ENCODE measurements around the gene KCNK15.

The KCNK15 gene

DNA sequence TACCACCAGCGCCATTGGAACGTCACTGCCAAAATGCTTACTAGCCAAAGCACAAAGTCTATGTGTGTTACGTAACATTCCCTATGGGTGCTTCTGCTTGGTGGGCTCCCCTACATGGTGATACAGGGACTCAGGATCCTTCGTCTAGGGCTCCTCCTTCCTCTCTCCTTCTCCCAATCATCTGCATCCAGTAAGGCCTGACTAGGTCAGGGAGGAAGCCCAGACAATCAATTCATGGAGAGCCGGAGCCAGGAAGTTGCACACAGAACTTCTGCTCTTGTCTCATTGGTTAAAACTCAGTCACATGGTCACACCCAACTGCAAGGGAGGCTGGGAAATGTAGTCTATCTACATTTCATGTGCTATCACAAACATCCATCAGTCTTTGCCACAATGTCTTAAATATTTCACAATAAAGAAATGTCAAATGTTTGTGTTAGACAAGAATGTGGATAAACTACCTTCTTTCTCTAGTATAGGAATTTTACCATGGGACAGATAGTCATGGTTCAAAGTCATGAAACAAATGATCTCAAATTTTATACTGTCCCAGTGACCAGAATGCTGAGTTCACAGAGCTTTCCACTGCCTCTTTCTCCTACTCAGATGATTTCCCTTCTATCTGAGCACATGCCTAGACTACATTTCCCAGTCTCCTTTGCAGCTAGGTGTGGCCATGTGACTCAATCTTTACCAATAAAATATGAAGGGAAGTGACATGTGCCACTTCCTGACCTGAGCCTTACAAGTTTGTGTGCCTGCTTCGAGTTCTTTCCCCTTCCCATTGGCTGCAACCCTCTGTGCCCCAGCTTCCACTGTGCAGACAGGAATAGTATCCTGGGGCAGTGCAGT lies 9.3 kb upstream of the KCNK15 start:
- DNase-seq (ENCODE audit: low read depth, low spot score) = no peak

GRCh38 chr20:44737116-44737515 lies 8.5 kb upstream of the KCNK15 start:
- DNase-seq (ENCODE audit: low read depth, low spot score) = no peak

- DNase-seq (ENCODE audit: low read depth, low spot score) = no peak
These were observed 6.7 kb upstream of the KCNK15 start for GRCh38 chr20:44738813-44739477.

GRCh38 chr20:44739942-44740341 lies 5.7 kb upstream of the KCNK15 start:
- DNase-seq (ENCODE audit: low read depth, low spot score) = no peak

GRCh38 chr20:44742304-44743079 lies 3.2 kb upstream of the KCNK15 start:
- DNase-seq (ENCODE audit: low read depth, low spot score) = no peak

- DNase-seq (ENCODE audit: low read depth, low spot score) = no peak
These were observed 2.5 kb upstream of the KCNK15 start for GRCh38 chr20:44743080-44743701.

GRCh38 chr20:44743916-44744655 lies 1.6 kb upstream of the KCNK15 start:
- DNase-seq (ENCODE audit: low read depth, low spot score) = no peak

GRCh38 chr20:44745122-44745597 lies 505 bp upstream of the KCNK15 start:
- DNase-seq (ENCODE audit: low read depth, low spot score) = no peak

GRCh38 chr20:44746367-44747165 lies 901 bp downstream of the KCNK15 start:
- no peak for DNase-seq (ENCODE audit: low read depth, low spot score)

GRCh38 chr20:44747166-44748004 lies 1.7 kb downstream of the KCNK15 start:
- DNase-seq (ENCODE audit: low read depth, low spot score) = no peak

- DNase-seq (ENCODE audit: low read depth, low spot score) = no peak
These were observed 2.3 kb downstream of the KCNK15 start for GRCh38 chr20:44748005-44748370.

DNA sequence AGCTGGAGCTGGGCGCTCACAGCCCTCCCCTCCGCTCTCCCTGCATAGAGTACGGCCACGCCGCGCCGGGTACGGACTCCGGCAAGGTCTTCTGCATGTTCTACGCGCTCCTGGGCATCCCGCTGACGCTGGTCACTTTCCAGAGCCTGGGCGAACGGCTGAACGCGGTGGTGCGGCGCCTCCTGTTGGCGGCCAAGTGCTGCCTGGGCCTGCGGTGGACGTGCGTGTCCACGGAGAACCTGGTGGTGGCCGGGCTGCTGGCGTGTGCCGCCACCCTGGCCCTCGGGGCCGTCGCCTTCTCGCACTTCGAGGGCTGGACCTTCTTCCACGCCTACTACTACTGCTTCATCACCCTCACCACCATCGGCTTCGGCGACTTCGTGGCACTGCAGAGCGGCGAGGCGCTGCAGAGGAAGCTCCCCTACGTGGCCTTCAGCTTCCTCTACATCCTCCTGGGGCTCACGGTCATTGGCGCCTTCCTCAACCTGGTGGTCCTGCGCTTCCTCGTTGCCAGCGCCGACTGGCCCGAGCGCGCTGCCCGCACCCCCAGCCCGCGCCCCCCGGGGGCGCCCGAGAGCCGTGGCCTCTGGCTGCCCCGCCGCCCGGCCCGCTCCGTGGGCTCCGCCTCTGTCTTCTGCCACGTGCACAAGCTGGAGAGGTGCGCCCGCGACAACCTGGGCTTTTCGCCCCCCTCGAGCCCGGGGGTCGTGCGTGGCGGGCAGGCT lies 4.6 kb downstream of the KCNK15 start:
- DNase-seq (ENCODE audit: low read depth, low spot score) = no peak

DNA sequence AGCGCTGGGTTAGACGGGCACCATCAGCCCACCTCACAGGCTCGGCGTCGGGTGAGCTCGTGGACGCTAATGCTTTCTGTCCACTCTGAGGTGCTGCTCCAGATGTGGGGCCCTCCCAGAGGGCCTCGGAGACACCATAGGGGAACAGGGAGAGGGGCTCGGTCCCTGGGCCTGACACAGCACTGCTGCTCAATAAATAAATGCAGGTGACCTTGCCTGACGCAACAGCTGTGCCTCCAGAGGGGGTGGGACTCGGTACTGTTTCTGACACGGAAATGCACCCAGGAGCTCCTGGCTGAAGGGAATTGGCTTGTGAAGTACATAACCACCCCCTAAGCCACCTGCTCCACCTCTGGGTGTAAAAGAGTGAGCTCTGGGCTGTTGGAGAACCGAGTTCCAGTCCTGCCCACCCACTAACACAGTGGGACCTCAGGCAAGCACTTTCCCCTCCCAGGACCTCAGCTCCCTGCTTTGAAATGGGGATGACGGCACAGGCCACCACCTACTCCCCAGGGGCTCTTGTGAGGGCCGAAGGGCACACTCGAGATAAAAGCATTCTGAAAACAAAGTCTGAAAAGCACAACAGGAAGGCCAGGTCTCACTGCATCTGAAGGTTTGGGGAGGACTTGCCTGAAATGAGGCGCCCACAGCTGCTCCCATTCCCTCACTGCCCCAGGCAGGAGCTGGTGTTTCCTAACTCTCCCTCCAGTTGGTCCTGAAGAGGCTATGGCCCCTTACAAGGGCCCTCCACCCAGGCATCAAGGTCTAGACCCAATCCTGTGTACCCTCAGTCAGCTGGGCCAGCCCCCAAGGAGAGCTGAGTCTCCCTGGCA lies 6.7 kb downstream of the KCNK15 start:
- DNase-seq (ENCODE audit: low read depth, low spot score) = no peak

DNA sequence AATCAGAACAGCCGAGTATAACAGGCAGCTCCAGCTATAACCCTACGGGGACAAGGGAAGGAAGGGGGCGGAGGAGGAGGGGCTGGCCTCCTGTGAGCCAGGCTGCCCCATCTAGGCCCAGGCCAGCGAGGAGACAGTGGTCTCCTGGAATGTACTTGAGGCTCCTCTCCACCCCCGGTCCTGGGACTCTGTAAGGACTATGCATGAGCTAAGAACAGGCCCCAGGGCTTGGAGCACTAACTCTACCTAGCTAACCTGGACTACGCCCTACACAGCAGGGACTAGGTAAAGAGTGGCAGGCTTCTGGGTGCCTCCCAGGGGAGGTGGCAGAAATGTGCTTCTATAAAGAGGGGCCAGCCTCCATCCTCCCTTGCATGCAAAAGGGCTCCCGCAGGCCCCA lies 8.9 kb downstream of the KCNK15 start:
- no peak for DNase-seq (ENCODE audit: low read depth, low spot score)

DNA sequence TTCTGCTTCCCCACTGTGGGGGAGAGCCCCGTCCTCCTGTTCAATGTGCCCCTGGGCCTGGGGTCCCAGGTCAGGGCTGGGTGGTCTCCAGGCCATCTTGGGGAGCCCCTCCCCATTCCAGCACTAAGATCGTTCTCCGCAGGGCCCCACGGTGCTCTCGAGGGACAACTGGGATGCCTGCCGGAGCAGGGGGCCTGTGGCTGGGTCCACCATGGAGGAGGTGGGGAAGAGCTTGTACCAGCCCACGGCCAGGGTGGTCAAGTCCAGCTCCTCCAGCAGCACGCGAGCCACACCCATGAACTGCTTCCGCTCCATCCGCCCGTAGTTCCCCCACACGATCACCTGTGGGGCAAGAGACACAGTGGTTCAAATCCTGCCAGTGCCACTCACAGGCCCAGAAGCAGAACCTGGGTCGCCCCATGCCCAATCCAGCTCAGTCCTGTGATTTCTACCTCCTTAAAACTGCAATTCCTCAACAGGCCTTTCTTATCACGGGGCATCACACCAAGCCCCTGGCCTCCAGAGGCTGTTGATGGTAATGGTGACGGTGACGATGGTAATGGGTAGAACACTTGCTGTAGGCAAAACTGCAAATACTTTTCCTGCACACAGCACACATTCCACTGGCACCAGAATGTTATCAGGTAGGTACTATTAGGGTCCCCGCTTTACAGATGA lies 10.5 kb downstream of the KCNK15 start:
- no peak for DNase-seq (ENCODE audit: low read depth, low spot score)

GRCh38 chr20:44756956-44757355 lies 11.3 kb downstream of the KCNK15 start:
- no peak for DNase-seq (ENCODE audit: low read depth, low spot score)
